GM12878 (cell line): ENCODE data around the gene CAMTA1. TPM values are rescaled to one million over a fixed set of nuclear protein-coding genes. Genes with fewer than 3 reads are reported as not detected.

Source experiments
- ATAC-seq: fragments of 200-7000 bp; cut with Tn5 transposase; 3 replicates; pipeline ENCODE4 v1.9.1; 2020; ENCODE audit warnings: mild to moderate bottlenecking, moderate library complexity
- BruUV-seq: library from RNA; stranded (reverse); fragments of 400-500 nt; replicated peaks from 2 replicates; lab custom pipeline; 2021; lab: Mats Ljungman, UMichigan
- CTCF ChIA-PET: fragments of 300-600 bp; sonication (Branson Sonifier 250); formaldehyde crosslinking; extraction: SDS; loops from one replicate; lab custom pipeline; 2021; ENCODE audit warnings: inconsistent platforms; lab: Yijun Ruan, JAX
- POLR2A ChIA-PET: fragments of 350-600 bp; formaldehyde crosslinking; extraction: SDS; loops from one replicate; lab custom pipeline; 2021; ENCODE audit warnings: inconsistent platforms; lab: Charles Lee
- RAD21 ChIA-PET: fragments of 300-600 bp; sonication (Branson Sonifier 250); formaldehyde crosslinking; loops from one replicate; lab custom pipeline; 2023; ENCODE audit warnings: antibody characterized with exemption; ENCODE audit not compliant: unreplicated experiment; lab: Charles Lee
- SMC1A ChIA-PET: fragments of 300-600 bp; sonication (Branson Sonifier 250); formaldehyde crosslinking; loops from one replicate; lab custom pipeline; 2023; ENCODE audit not compliant: unreplicated experiment, uncharacterized antibody; lab: Charles Lee
- DNase-seq: peaks from one replicate; pipeline ENCODE4 v3.0.0-alpha.2; 2011; ENCODE audit warnings: low read depth, low spot score
- FAIRE-seq: peaks from 3 replicates; lab custom pipeline; 2011; peaks lifted over from hg19 to GRCh38; lab: Jason Lieb, UNC
- H2AFZ ChIP-seq: 2 replicates; pipeline ENCODE4 v1.6.0; 2011; ENCODE audit warnings: low read depth, low read length, control low read depth; ENCODE audit not compliant: control insufficient read depth
- H3K27ac ChIP-seq: 2 replicates; pipeline ENCODE4 v1.5.1; 2011; ENCODE audit warnings: control low read depth; ENCODE audit not compliant: control insufficient read depth, insufficient read depth
- H3K27me3 ChIP-seq, 2 experiments: replicated peaks in 1 of 2; 2 replicates each; pipeline versions ENCODE4 v1.6.0 to v1.6.1; 2011; ENCODE audit warnings: low read length in 1 of 2; ENCODE audit not compliant: control insufficient read depth in 2 of 2, insufficient read depth in 2 of 2
- H3K36me3 ChIP-seq, 2 experiments: 2 replicates each; pipeline ENCODE4 v1.5.1; 2011; ENCODE audit warnings: low read length in 1 of 2; ENCODE audit not compliant: control insufficient read depth in 2 of 2, insufficient read depth in 2 of 2
- H3K4me1 ChIP-seq: 2 replicates; pipeline ENCODE4 v1.6.1; 2011; ENCODE audit warnings: mild to moderate bottlenecking, low read length, moderate library complexity, mixed read lengths; ENCODE audit not compliant: control insufficient read depth, insufficient read depth
- H3K4me2 ChIP-seq: 2 replicates; pipeline ENCODE4 v1.6.0; 2011; ENCODE audit warnings: control low read depth; ENCODE audit not compliant: control insufficient read depth, insufficient read depth
- H3K4me3 ChIP-seq: fragments of 200-600 bp; sonication (generic); 2 replicates; pipeline ENCODE4 v1.5.1; 2016
- H3K79me2 ChIP-seq: 2 replicates; pipeline ENCODE4 v1.6.0; 2011; ENCODE audit warnings: low read length; ENCODE audit not compliant: control insufficient read depth, insufficient read depth
- H3K9ac ChIP-seq: 2 replicates; pipeline ENCODE4 v1.8.0; 2011; ENCODE audit warnings: low read length, control low read depth, mixed read lengths; ENCODE audit not compliant: control insufficient read depth, insufficient read depth
- H3K9me3 ChIP-seq: replicated peaks from 3 replicates; pipeline ENCODE4 v1.5.1; 2011; ENCODE audit warnings: mild to moderate bottlenecking, low read length; ENCODE audit not compliant: control insufficient read depth, insufficient read depth
- H4K20me1 ChIP-seq: 2 replicates; pipeline ENCODE4 v1.6.0; 2011; ENCODE audit not compliant: control insufficient read depth, insufficient read depth
- BHLHE40 ChIP-seq, 2 experiments: fragments of 450-650 bp in 1 of 2; IDR thresholded peaks; 2 replicates each; pipeline ENCODE4 v1.6.1; 2011 to 2017; ENCODE audit warnings: low read depth in 2 of 2, borderline replicate concordance in 1 of 2, improper control_type of control experiment in 1 of 2, low read length in 1 of 2, mild to moderate bottlenecking in 1 of 2
- PML ChIP-seq: IDR thresholded peaks from 2 replicates; pipeline ENCODE4 v1.6.1; 2012; ENCODE audit warnings: low read length, inconsistent platforms
- RAD51 ChIP-seq: fragments of 450-650 bp; IDR thresholded peaks from 2 replicates; pipeline ENCODE4 v1.6.1; 2016; ENCODE audit warnings: moderate library complexity, mild to moderate bottlenecking, inconsistent platforms
- USF1 ChIP-seq: IDR thresholded peaks from 2 replicates; pipeline ENCODE4 v1.6.1; 2011; ENCODE audit warnings: borderline replicate concordance, low read depth, mild to moderate bottlenecking, moderate library complexity, mixed read lengths, low read length; ENCODE audit not compliant: insufficient read depth; ENCODE audit errors: extremely low read length
- WGBS: methylation state at CpG from one replicate; pipeline ENCODE4 v1.1.6; 2016; ENCODE audit warnings: low lambda C conversion rate; ENCODE audit not compliant: insufficient replicate concordance, insufficient coverage; ENCODE audit errors: missing lambda C conversion rate; 5-methylcytosine and 5-hydroxymethylcytosine counted together
- in situ Hi-C: fragments of 300-500 bp; cut with MboI; formaldehyde crosslinking; loops from 9 replicates; pipeline ENCODE4 v1.14.3; 2018; ENCODE audit warnings: mixed read lengths
- intact Hi-C: fragments of 100-400 bp; cut with micrococcal nuclease; formaldehyde crosslinking; loops from one replicate; pipeline ENCODE4 v1.14.2; 2022; ENCODE audit not compliant: unreplicated experiment
- polyA plus RNA-seq, 11 experiments: library from polyadenylated mRNA; depleted of rRNA in 4 of 11; unstranded in 6 of 11; stranded (reverse) in 5 of 11; fragments of >200 nt; fragmentation: Nextera tagmentation in 4 of 11; fragmentation: Illumina TruSeq in 1 of 11; extraction: Ambion mirVana in 4 of 11; extraction: Trizol in 1 of 11; gene quantifications; 1 replicate in 1 of 11; 2 replicates in 10 of 11; pipeline versions ENCODE4 v1.2.1 to v1.2.3, GENCODE V29; 2011 to 2016; ENCODE audit warnings: inconsistent platforms in 2 of 11, missing spikeins in 2 of 11, low read depth in 1 of 11
- total RNA-seq, 4 experiments: library from RNA; depleted of rRNA in 3 of 4; stranded (reverse); fragments of >200 nt in 3 of 4; fragmentation: Illumina TruSeq in 1 of 4; extraction: Trizol in 1 of 4; gene quantifications; 2 replicates each; pipeline versions ENCODE4 v1.2.1 to v1.2.3, GENCODE V29; 2013 to 2021

The CAMTA1 gene
- total and polyA plus RNA-seq, 10 of the 15 experiments (the other 5 are each of a cell fraction or from before 2014, with no cell fraction given): 37.7 to 148 (median 76.4) TPM

- no peak overlapping the region for H2AFZ ChIP-seq
- DNase-seq: no peak
- ChIA-PET SMC1A (no interaction called here), POLR2A (no interaction called here), RAD21 (no interaction called here), CTCF (no interaction called here)
- no peaks in the 10 kb centered on the region for H3K27me3 ChIP-seq
- intact Hi-C loops (no loop called here), in situ Hi-C loops (no loop called here)
- no peaks in the 10 kb centered on the region for H4K20me1 ChIP-seq
- no peaks in the 10 kb centered on the region for H3K79me2 ChIP-seq
- 52% methylated on average over 17 of the region's 17 CpGs for WGBS
- no peaks in the 10 kb centered on the region; the same call in 2 of the 3 replicates for H3K9me3 ChIP-seq
- no peak for ATAC-seq
- no peak overlapping the region for H3K9ac ChIP-seq
- TF ChIP-seq USF1: peak; percentile 11
- no peak for TF ChIP-seq RAD51
- H3K27ac ChIP-seq: no peak overlapping the region
- no TSS peak for BruUV-seq
- H3K4me3 ChIP-seq: no peak overlapping the region
- no peaks in the 10 kb centered on the region for H3K36me3 ChIP-seq
- H3K4me2 ChIP-seq: no peak overlapping the region
- no peaks in the 10 kb centered on the region for H3K4me1 ChIP-seq
- no peak for FAIRE-seq
Observed at GRCh38 chr1:7493711-7494454, 708.6 kb downstream of the CAMTA1 start.

DNA sequence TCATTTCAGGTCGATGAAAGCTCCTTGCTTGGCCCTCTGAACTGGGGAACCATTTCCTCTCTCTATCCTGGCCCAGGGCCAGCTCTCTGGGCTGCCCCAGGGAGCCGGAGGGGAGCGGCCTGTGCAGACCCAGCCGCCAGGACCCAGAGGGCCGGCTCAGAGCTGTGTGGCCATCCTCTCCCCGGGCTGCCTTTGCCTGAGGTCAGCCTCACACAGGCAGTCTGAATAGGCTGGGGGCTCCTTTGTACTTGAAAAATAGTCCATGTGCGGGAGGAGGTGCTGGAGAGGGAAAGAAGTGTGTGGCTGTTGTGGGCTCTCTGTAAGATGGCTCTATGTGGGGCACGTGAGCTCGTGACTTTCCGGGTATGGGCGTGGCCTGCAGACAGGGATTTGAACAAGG is 710.7 kb downstream of the CAMTA1 start:
- Histone ChIP-seq H3K4me2 (no peak overlapping the region), H2AFZ (no peak overlapping the region), H3K9ac (no peak overlapping the region), H3K27me3 (no peaks in the 10 kb centered on the region), H3K27ac (no peak overlapping the region), H3K4me3 (no peak overlapping the region), H3K4me1 (no peaks in the 10 kb centered on the region), H3K79me2 (no peaks in the 10 kb centered on the region), H3K36me3 (no peaks in the 10 kb centered on the region), H3K9me3 (no peaks in the 10 kb centered on the region; the same call in 2 of the 3 replicates), H4K20me1 (no peaks in the 10 kb centered on the region)
- no TSS peak for BruUV-seq
- POLR2A ChIA-PET: no interaction called here
- no peak for ATAC-seq
- intact Hi-C loops (no loop called here), in situ Hi-C loops (no loop called here)
- DNase-seq: no peak
- RAD21 ChIA-PET: interaction anchor here (0.6 kb wide), 1 partner anchor 35 kb away, joined by 3 read pairs; no protein-coding TSS in a partner anchor
- TF ChIP-seq BHLHE40 (IDR thresholded peaks at IDR 0.05; ENCODE audit: borderline replicate concordance in 1 of 2, low read depth in 2 of 2, low read length in 1 of 2) (0 out of 4 replicates have a peak, but pooled peaks of 1 of the 2 experiments have one; percentile 19), PML (no peak)
- CTCF ChIA-PET: no interaction called here
- FAIRE-seq: no peak
- WGBS: 21% methylated on average over 11 of the region's 11 CpGs
- SMC1A ChIA-PET: no interaction called here
